ENCODE results near the gene PPP1R9A.
A peak's percentile ranks its signal among the peaks of the same experiment; 100 is the strongest.

The PPP1R9A gene

DNA sequence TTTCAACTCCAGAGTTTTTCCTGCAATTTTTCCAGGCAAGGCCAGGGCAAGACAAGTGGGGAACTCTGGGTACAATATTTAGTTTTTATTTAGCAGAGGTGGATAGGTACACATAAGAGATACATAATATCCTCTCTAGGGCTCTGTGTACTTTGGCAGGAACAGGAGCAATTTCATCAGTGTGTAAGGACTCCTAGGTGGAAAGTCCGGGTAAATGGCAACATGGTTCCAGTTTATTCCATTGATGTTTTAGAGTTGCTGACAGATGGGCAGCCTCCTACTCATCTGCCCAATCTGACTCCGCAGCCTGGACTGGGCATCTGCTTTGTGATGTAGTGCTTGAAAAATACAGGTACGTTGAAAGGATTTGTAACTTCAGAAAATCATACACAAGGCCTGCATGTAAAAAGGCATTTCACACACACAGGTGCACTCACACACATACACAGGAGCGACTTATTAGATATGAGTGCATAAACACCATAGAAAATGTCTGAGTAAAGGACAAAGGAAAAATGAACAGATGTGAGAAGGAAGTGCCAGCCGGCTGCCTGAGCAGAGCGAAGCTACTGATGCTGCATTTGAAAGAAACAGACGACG lies 411.2 kb downstream of the PPP1R9A start:
- Histone ChIP-seq H3K4me3 (ENCODE audit: low read length in 2 of 2) (no peak overlapping the region), H3K9me3 (ENCODE audit: control insufficient read depth in 2 of 2, low read length in 2 of 2) (no peaks in the 10 kb centered on the region), H3K27ac (ENCODE audit: low read length) (no peak overlapping the region), H3K9ac (ENCODE audit: low read length in 2 of 2) (no peak overlapping the region), H3K36me3 (ENCODE audit: control insufficient read depth in 2 of 2, insufficient read depth in 2 of 2, low read length in 2 of 2) (no peaks in the 10 kb centered on the region), H3K4me1 (ENCODE audit: control insufficient read depth, insufficient read depth, low read length) (no peaks in the 10 kb centered on the region), H3K27me3 (ENCODE audit: control insufficient read depth in 1 of 2, insufficient read depth in 2 of 2, low read length in 2 of 2) (peaks cover 0 to 3% of the 10 kb centered on the region in 2 donors)

DNA sequence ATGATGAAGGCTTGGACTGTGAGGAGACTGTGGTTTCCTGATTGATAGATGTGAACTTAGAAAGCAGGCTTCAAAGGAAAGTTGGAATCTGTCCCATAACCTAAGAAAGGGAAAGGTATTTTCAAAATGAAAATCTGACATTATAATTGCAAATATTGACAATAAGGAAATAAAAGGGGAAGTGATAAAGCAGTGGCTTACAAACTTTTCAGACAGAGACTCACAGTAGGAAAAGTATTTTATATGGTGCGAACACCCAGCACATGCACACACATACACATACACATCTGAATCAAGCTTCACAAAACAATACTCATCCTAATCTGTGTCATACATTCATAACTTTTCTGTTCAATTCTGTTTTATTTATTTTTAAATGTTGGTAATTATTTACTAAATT lies 412.2 kb downstream of the PPP1R9A start:
- no peaks in the 10 kb centered on the region for H3K9me3 ChIP-seq (ENCODE audit: control insufficient read depth in 2 of 2, low read length in 2 of 2)
- no peaks in the 10 kb centered on the region for H3K36me3 ChIP-seq (ENCODE audit: control insufficient read depth in 2 of 2, insufficient read depth in 2 of 2, low read length in 2 of 2)
- H3K9ac ChIP-seq (ENCODE audit: low read length in 2 of 2), result no peak overlapping the region
- H3K27me3 ChIP-seq (ENCODE audit: control insufficient read depth in 1 of 2, insufficient read depth in 2 of 2, low read length in 2 of 2), result peaks cover 4 to 7% of the 10 kb centered on the region in 2 donors
- no peak overlapping the region for H3K27ac ChIP-seq (ENCODE audit: low read length)
- no peak overlapping the region for H3K4me3 ChIP-seq (ENCODE audit: low read length in 2 of 2)
- H3K4me1 ChIP-seq (ENCODE audit: control insufficient read depth, insufficient read depth, low read length), result no peaks in the 10 kb centered on the region

- Histone ChIP-seq H3K4me3 (ENCODE audit: low read length in 2 of 2) (no peak overlapping the region), H3K27me3 (ENCODE audit: control insufficient read depth in 1 of 2, insufficient read depth in 2 of 2, low read length in 2 of 2) (peaks cover 10 to 12% of the 10 kb centered on the region in 2 donors), H3K36me3 (ENCODE audit: control insufficient read depth in 2 of 2, insufficient read depth in 2 of 2, low read length in 2 of 2) (no peaks in the 10 kb centered on the region), H3K4me1 (ENCODE audit: control insufficient read depth, insufficient read depth, low read length) (no peaks in the 10 kb centered on the region), H3K27ac (ENCODE audit: low read length) (no peak overlapping the region), H3K9me3 (ENCODE audit: control insufficient read depth in 2 of 2, low read length in 2 of 2) (no peaks in the 10 kb centered on the region), H3K9ac (ENCODE audit: low read length in 2 of 2) (no peak overlapping the region)
Observed at GRCh38 chr7:95320651-95321050, 413.3 kb downstream of the PPP1R9A start.

DNA sequence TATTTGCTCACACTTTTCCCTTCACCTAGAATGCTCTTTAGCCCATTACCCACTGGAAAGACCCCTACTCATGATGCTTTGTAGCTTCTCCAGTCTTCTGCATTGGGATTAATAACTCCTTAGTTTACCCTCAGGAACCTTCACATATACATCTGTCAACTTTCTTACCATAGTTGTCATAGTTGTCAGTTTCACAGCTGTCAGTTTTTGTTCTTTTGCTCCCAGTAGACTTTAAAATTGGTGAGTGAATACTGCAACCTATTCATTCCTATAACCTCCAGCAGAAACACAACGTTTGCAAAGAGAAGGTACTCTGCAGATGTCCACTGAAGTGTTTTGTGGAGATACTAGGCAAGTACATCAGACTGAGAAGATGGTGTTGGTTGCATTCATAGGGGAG lies 414.3 kb downstream of the PPP1R9A start:
- Histone ChIP-seq H3K27me3 (ENCODE audit: control insufficient read depth in 1 of 2, insufficient read depth in 2 of 2, low read length in 2 of 2) (peaks cover 13 to 15% of the 10 kb centered on the region in 2 donors), H3K4me3 (ENCODE audit: low read length in 2 of 2) (no peak overlapping the region), H3K36me3 (ENCODE audit: control insufficient read depth in 2 of 2, insufficient read depth in 2 of 2, low read length in 2 of 2) (no peaks in the 10 kb centered on the region), H3K9me3 (ENCODE audit: control insufficient read depth in 2 of 2, low read length in 2 of 2) (no peaks in the 10 kb centered on the region), H3K9ac (ENCODE audit: low read length in 2 of 2) (no peak overlapping the region), H3K4me1 (ENCODE audit: control insufficient read depth, insufficient read depth, low read length) (no peaks in the 10 kb centered on the region), H3K27ac (ENCODE audit: low read length) (no peak overlapping the region)

DNA sequence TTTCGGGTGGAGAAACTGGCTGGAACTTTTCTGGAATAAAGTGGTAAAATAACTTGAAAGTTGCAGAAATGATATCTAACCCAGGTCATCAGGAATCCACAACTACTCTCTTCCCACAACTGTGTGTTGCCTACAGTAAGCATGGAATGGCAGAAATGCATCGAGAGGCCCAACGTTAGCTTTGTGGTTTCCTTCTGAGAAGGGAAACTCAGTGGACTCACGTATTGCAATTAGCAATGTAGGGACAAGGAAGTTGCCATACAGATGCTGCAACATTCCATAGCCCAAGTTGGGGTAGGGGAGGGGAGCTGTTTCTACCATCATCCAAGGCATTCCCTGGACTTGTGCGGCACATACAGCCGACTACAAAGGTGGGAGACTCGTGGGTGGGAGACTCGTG lies 415.0 kb downstream of the PPP1R9A start:
- H3K9ac ChIP-seq (ENCODE audit: low read length in 2 of 2), result no peak overlapping the region
- H3K27ac ChIP-seq (ENCODE audit: low read length), result no peak overlapping the region
- no peaks in the 10 kb centered on the region for H3K4me1 ChIP-seq (ENCODE audit: control insufficient read depth, insufficient read depth, low read length)
- no peak overlapping the region for H3K4me3 ChIP-seq (ENCODE audit: low read length in 2 of 2)
- H3K36me3 ChIP-seq (ENCODE audit: control insufficient read depth in 2 of 2, insufficient read depth in 2 of 2, low read length in 2 of 2), result no peaks in the 10 kb centered on the region
- H3K9me3 ChIP-seq (ENCODE audit: control insufficient read depth in 2 of 2, low read length in 2 of 2), result no peaks in the 10 kb centered on the region
- H3K27me3 ChIP-seq (ENCODE audit: control insufficient read depth in 1 of 2, insufficient read depth in 2 of 2, low read length in 2 of 2), result peaks cover 13 to 15% of the 10 kb centered on the region in 2 donors

DNA sequence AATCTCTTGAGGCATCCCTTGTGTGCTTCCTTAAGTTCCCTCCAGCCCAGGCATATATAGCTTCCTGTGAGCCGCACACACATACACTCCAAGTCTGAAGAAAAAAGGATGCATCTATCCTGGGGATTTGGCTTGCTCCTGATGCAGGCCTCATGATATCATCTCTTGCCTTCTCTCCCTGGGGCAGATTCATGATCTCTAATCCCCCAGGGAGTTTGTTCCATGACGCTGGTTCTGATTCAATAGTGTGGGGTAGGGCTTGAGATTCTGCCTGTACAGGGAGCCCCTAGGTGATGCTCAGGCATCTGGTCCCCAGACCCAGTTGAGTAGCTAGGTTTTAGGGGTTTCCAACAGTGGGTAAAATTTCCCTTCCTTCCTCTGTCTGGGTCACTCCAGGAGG lies 415.5 kb downstream of the PPP1R9A start:
- Histone ChIP-seq H3K27ac (ENCODE audit: low read length) (no peak overlapping the region), H3K9ac (ENCODE audit: low read length in 2 of 2) (no peak overlapping the region)

DNA sequence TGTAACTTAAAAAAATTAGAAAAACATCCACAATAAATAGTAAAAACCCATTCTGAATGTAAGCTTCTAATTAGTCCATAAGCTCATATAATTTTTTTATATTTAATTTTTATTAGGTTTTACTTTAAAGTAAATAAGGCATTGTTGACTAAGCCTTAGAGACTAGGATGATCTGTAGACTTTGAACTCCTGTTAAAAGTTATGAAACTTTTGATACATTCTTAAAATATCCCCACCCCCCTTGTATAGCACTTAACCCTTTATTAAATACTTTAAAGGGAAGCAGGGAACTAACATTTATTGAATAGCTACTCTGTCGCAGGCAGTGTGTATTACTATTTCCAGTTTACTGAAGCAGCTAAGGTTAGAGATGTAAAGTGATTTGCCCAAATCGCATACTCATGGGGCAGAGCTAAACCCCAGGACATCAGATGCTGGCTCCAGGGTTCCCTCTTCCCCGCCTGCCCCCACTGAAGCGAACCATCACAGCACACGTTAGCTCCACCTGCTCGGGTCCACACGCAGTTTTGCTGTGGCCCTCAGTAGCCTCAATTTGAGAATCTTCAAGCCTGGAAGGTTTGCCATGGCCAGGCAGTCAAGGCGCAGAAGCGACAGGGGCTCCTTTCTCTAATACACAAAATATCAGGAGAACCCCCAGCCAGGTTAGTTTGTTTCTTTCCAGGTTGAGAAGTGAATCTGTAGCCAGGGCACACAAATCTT lies 416.2 kb downstream of the PPP1R9A start:
- no peaks in the 10 kb centered on the region for H3K9me3 ChIP-seq (ENCODE audit: control insufficient read depth in 2 of 2, low read length in 2 of 2)
- H3K4me1 ChIP-seq (ENCODE audit: control insufficient read depth, insufficient read depth, low read length), result no peaks in the 10 kb centered on the region
- H3K36me3 ChIP-seq (ENCODE audit: control insufficient read depth in 2 of 2, insufficient read depth in 2 of 2, low read length in 2 of 2), result no peaks in the 10 kb centered on the region
- peaks cover 13 to 15% of the 10 kb centered on the region in 2 donors for H3K27me3 ChIP-seq (ENCODE audit: control insufficient read depth in 1 of 2, insufficient read depth in 2 of 2, low read length in 2 of 2)
- no peak overlapping the region for H3K27ac ChIP-seq (ENCODE audit: low read length)
- no peak overlapping the region for H3K4me3 ChIP-seq (ENCODE audit: low read length in 2 of 2)
- no peak overlapping the region for H3K9ac ChIP-seq (ENCODE audit: low read length in 2 of 2)

More for the DNA sequence above, 415.5 kb downstream of the PPP1R9A start:
- Histone ChIP-seq H3K9me3 (ENCODE audit: control insufficient read depth in 2 of 2, low read length in 2 of 2) (no peaks in the 10 kb centered on the region), H3K4me1 (ENCODE audit: control insufficient read depth, insufficient read depth, low read length) (no peaks in the 10 kb centered on the region), H3K4me3 (ENCODE audit: low read length in 2 of 2) (no peak overlapping the region), H3K36me3 (ENCODE audit: control insufficient read depth in 2 of 2, insufficient read depth in 2 of 2, low read length in 2 of 2) (no peaks in the 10 kb centered on the region), H3K27me3 (ENCODE audit: control insufficient read depth in 1 of 2, insufficient read depth in 2 of 2, low read length in 2 of 2) (peaks cover 13 to 15% of the 10 kb centered on the region in 2 donors)

DNA sequence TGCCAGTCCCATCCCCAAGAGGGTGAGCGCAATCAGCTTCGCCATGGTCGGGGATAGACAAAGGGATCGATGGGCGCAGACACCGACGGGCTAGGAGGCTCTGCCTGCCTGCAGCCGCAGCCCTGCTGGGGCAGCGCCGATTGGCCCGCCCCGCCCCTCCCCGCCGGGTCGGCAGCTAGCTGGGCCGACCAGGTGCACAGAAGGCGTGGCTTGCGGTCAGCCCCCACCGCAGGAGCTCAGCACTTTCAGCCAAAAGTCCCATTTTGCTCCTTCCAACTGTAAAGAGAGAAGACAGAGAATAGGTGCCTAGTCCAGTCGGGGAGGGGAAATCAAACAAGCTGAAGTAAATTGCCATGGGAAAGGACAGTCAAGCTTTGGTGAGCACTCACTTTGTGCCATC lies 417.0 kb downstream of the PPP1R9A start, which contains the start of gene PON1:
Gene PON1 (minus strand): TSS at position 102 of the 400 bp plus-strand sequence. CDS start 57 bp downstream, at position 45.
- Histone ChIP-seq H3K4me3 (ENCODE audit: low read length in 2 of 2) (no peak within 1 kb of the TSS), H3K9me3 (ENCODE audit: control insufficient read depth in 2 of 2, low read length in 2 of 2) (no peaks in the 10 kb centered on the region), H3K9ac (ENCODE audit: low read length in 2 of 2) (no peak within 1 kb of the TSS), H3K36me3 (ENCODE audit: control insufficient read depth in 2 of 2, insufficient read depth in 2 of 2, low read length in 2 of 2) (no peaks in the 10 kb centered on the region), H3K27me3 (ENCODE audit: control insufficient read depth in 1 of 2, insufficient read depth in 2 of 2, low read length in 2 of 2) (peaks cover 13 to 15% of the 10 kb centered on the region in 2 donors), H3K27ac (ENCODE audit: low read length) (no peak within 1 kb of the TSS), H3K4me1 (ENCODE audit: control insufficient read depth, insufficient read depth, low read length) (no peaks in the 10 kb centered on the region)

- Histone ChIP-seq H3K36me3 (ENCODE audit: control insufficient read depth in 2 of 2, insufficient read depth in 2 of 2, low read length in 2 of 2) (no peaks in the 10 kb centered on the region), H3K4me3 (ENCODE audit: low read length in 2 of 2) (no peak overlapping the region), H3K9ac (ENCODE audit: low read length in 2 of 2) (no peak overlapping the region), H3K4me1 (ENCODE audit: control insufficient read depth, insufficient read depth, low read length) (no peaks in the 10 kb centered on the region), H3K9me3 (ENCODE audit: control insufficient read depth in 2 of 2, low read length in 2 of 2) (no peaks in the 10 kb centered on the region), H3K27ac (ENCODE audit: low read length) (no peak overlapping the region), H3K27me3 (ENCODE audit: control insufficient read depth in 1 of 2, insufficient read depth in 2 of 2, low read length in 2 of 2) (peaks cover 13 to 15% of the 10 kb centered on the region in 2 donors)
Observed at GRCh38 chr7:95327356-95327755, 420.0 kb downstream of the PPP1R9A start.

GRCh38 chr7:95330204-95330960 lies 423.0 kb downstream of the PPP1R9A start:
- H3K36me3 ChIP-seq (ENCODE audit: control insufficient read depth in 2 of 2, insufficient read depth in 2 of 2, low read length in 2 of 2), result no peaks in the 10 kb centered on the region
- H3K9ac ChIP-seq (ENCODE audit: low read length in 2 of 2), result no peak overlapping the region
- no peaks in the 10 kb centered on the region for H3K4me1 ChIP-seq (ENCODE audit: control insufficient read depth, insufficient read depth, low read length)
- no peak overlapping the region for H3K27ac ChIP-seq (ENCODE audit: low read length)
- peak overlapping the region; percentile 38 to 60 for H3K4me3 ChIP-seq (ENCODE audit: low read length in 2 of 2)
- H3K27me3 ChIP-seq (ENCODE audit: control insufficient read depth in 1 of 2, insufficient read depth in 2 of 2, low read length in 2 of 2), result peaks cover 2 to 5% of the 10 kb centered on the region in 2 donors
- no peaks in the 10 kb centered on the region for H3K9me3 ChIP-seq (ENCODE audit: control insufficient read depth in 2 of 2, low read length in 2 of 2)
